ENCODE measurements around the gene P2RY2. TPM values are rescaled to one million over a fixed set of nuclear protein-coding genes. Genes with fewer than 3 reads are reported as not detected.

P2RY2 gene
- total RNA-seq, 2 experiments from 2014 or later = not detected

GRCh38 chr11:73201249-73201648 is 16.8 kb upstream of the P2RY2 start:
- POLR2A ChIA-PET = no interaction called here

GRCh38 chr11:73201888-73202780 is 15.9 kb upstream of the P2RY2 start:
- ChIA-PET POLR2A (no interaction called here), CTCF (no interaction called here)

More at GRCh38 chr11:73201249-73201648, 16.8 kb upstream of the P2RY2 start:
- CTCF ChIA-PET = no interaction called here

- ChIA-PET CTCF (interaction anchor here (0.6 kb wide), 1 partner anchor 296 kb away, joined by 3 read pairs; no protein-coding TSS in a partner anchor), POLR2A (no interaction called here)
Observed at GRCh38 chr11:73203322-73203721, 14.8 kb upstream of the P2RY2 start.

GRCh38 chr11:73203790-73204189 is 14.3 kb upstream of the P2RY2 start:
- ChIA-PET POLR2A (no interaction called here), CTCF (no interaction called here)

GRCh38 chr11:73204711-73205121 is 13.4 kb upstream of the P2RY2 start:
- ChIA-PET POLR2A (no interaction called here), CTCF (no interaction called here)

- ChIA-PET CTCF (no interaction called here), POLR2A (no interaction called here)
Observed at GRCh38 chr11:73205661-73206343, 12.3 kb upstream of the P2RY2 start.

- CTCF ChIA-PET = no interaction called here
- POLR2A ChIA-PET = no interaction called here
Observed at GRCh38 chr11:73206801-73207200, 11.3 kb upstream of the P2RY2 start.

- POLR2A ChIA-PET = no interaction called here
Observed at GRCh38 chr11:73209892-73210291, 8.2 kb upstream of the P2RY2 start.

GRCh38 chr11:73210916-73211667 is 7.0 kb upstream of the P2RY2 start:
- POLR2A ChIA-PET = no interaction called here
- CTCF ChIA-PET = no interaction called here

More at GRCh38 chr11:73209892-73210291, 8.2 kb upstream of the P2RY2 start:
- CTCF ChIA-PET = no interaction called here

GRCh38 chr11:73213196-73214143 is 4.6 kb upstream of the P2RY2 start:
- ChIA-PET POLR2A (interaction anchor here (0.5 kb wide), 1 partner anchor 22 kb away, joined by 7 read pairs; no protein-coding TSS in a partner anchor), CTCF (interaction anchor here (1.3 kb wide), 1 partner anchor 28 kb away, joined by 3 read pairs; no protein-coding TSS in a partner anchor)

GRCh38 chr11:73215191-73216134 is 2.6 kb upstream of the P2RY2 start:
- ChIA-PET CTCF (no interaction called here), POLR2A (no interaction called here)

GRCh38 chr11:73216465-73216864 is 1.6 kb upstream of the P2RY2 start:
- ChIA-PET POLR2A (no interaction called here), CTCF (no interaction called here)

- CTCF ChIA-PET = no interaction called here
- POLR2A ChIA-PET = no interaction called here
Observed at GRCh38 chr11:73217131-73217809, 811 bp upstream of the P2RY2 start.

GRCh38 chr11:73217810-73218105 is 323 bp upstream of the P2RY2 start:
- ChIA-PET POLR2A (no interaction called here), CTCF (no interaction called here)

GRCh38 chr11:73218830-73219215 is 742 bp downstream of the P2RY2 start:
- ChIA-PET POLR2A (no interaction called here), CTCF (interaction anchor here (2.0 kb wide), 1 partner anchor 24 kb away, joined by 7 read pairs; no protein-coding TSS in a partner anchor)

- ChIA-PET CTCF (interaction anchor here (0.7 to 2.0 kb wide), 2 partner anchors 18 to 23 kb away, joined by 3 to 7 read pairs; no protein-coding TSS in a partner anchor), POLR2A (no interaction called here)
Observed at GRCh38 chr11:73219396-73220285, 1.6 kb downstream of the P2RY2 start.

GRCh38 chr11:73221451-73221850 is 3.4 kb downstream of the P2RY2 start:
- ChIA-PET CTCF (interaction anchor here (0.6 kb wide), 1 partner anchor 304 kb away, joined by 3 read pairs; no protein-coding TSS in a partner anchor), POLR2A (no interaction called here)
